IPS-NIHi11 (cell line): ENCODE results near the gene MICAL2.

Experiments used
- DNase-seq: peaks from one replicate; pipeline ENCODE4 v3.0.0; 2012; ENCODE audit warnings: mixed read lengths, low spot score

MICAL2 gene

GRCh38 chr11:12232817-12233601, 122.6 kb downstream of the MICAL2 start:
- no peak for DNase-seq

GRCh38 chr11:12233602-12233925, 123.2 kb downstream of the MICAL2 start:
- no peak for DNase-seq

- no peak for DNase-seq
Observed at GRCh38 chr11:12234221-12234620, 123.8 kb downstream of the MICAL2 start.

GRCh38 chr11:12235080-12235479, 124.7 kb downstream of the MICAL2 start:
- DNase-seq: no peak

- no peak for DNase-seq
Observed at GRCh38 chr11:12235553-12235946, 125.2 kb downstream of the MICAL2 start.

GRCh38 chr11:12235947-12236743, 125.8 kb downstream of the MICAL2 start:
- peak; percentile 65 for DNase-seq

GRCh38 chr11:12236744-12237101, 126.3 kb downstream of the MICAL2 start:
- no peak for DNase-seq

GRCh38 chr11:12237381-12237784, 127.0 kb downstream of the MICAL2 start:
- DNase-seq: no peak

- DNase-seq: no peak
Observed at GRCh38 chr11:12238420-12238819, 128.0 kb downstream of the MICAL2 start.

- no peak for DNase-seq
Observed at GRCh38 chr11:12239396-12239795, 129.0 kb downstream of the MICAL2 start.

- DNase-seq: no peak
Observed at GRCh38 chr11:12239804-12240371, 129.5 kb downstream of the MICAL2 start.

- DNase-seq: no peak
Observed at GRCh38 chr11:12240677-12241076, 130.3 kb downstream of the MICAL2 start.

- no peak for DNase-seq
Observed at GRCh38 chr11:12241401-12241800, 131.0 kb downstream of the MICAL2 start.

GRCh38 chr11:12241971-12242672, 131.7 kb downstream of the MICAL2 start:
- DNase-seq: no peak

GRCh38 chr11:12242966-12243365, 132.6 kb downstream of the MICAL2 start:
- DNase-seq: no peak

GRCh38 chr11:12243486-12243885, 133.1 kb downstream of the MICAL2 start:
- DNase-seq: no peak

GRCh38 chr11:12243911-12244550, 133.6 kb downstream of the MICAL2 start:
- DNase-seq: no peak

GRCh38 chr11:12245091-12245490, 134.7 kb downstream of the MICAL2 start:
- DNase-seq: no peak

GRCh38 chr11:12245549-12246016, 135.2 kb downstream of the MICAL2 start:
- no peak for DNase-seq

- DNase-seq: no peak
Observed at GRCh38 chr11:12246147-12246546, 135.8 kb downstream of the MICAL2 start.

GRCh38 chr11:12246989-12247388, 136.6 kb downstream of the MICAL2 start:
- DNase-seq: no peak
